CD4-positive, alpha-beta T cell treated with Interferon alpha-2 for 1 hour (primary cell): ENCODE results near the gene C14orf132.

Experiments used
- DNase-seq, 2 donors: peaks; one replicate each; pipeline ENCODE4 v3.0.0-alpha.2; 2020 to 2022

Gene C14orf132

DNA sequence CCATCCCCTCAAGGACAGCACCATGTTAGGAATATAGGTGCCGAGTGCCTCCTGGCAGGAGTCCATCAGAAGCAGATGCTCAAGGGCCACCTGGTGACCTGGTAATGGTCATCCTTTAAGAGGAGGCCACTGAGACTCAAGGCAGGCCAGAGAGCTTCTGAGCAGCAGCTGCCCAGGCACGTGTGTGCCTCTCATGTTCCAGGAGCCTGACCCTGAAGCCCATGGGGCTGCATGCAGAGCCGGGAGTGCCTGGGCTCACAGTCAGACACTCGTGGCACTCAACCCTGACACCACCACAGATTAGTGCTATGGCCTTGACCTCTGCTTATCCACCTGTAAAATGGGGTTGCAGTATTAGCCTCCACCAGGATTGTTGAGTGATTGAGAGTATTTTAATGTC, 45.6 kb downstream of the C14orf132 start:
- DNase-seq: no peak

DNA sequence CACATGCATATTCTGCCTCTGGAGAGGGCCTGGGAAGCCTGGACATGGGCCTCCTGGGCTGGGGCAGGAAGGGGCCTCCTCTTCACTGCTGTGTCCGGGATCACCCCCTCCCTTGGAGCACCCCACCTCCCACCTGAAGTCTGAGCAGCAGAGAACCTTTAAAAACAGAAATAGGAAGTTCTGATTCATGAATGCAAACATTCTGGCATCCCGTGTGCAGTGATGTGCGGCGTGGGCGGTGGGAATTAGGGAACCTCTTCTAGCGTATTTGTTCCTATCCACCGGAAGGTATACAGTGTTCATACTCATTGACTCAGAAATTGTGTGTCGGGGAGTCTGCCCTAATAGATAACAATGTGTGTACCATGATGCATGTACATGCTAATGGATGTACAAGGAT, 46.2 kb downstream of the C14orf132 start:
- DNase-seq: no peak

DNA sequence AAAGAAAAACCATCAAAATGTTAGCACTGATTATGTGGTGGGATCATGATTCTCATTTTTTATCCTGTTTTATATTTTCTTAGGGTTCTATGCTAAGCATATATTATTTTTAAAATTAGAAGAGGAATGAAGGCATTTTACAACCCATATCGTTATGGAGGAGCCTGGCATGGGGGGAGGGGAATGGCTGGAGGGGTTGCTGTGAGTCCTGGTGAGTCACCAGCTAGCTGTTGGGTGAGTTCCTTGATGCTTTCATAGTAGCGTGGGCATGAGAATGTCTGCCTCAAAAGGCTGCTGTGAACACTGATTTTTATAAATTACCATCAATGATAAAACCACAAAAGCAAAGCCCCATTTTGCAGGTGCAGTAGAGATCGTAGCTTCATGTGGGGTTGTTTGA, 46.9 kb downstream of the C14orf132 start:
- DNase-seq: no peak

DNA sequence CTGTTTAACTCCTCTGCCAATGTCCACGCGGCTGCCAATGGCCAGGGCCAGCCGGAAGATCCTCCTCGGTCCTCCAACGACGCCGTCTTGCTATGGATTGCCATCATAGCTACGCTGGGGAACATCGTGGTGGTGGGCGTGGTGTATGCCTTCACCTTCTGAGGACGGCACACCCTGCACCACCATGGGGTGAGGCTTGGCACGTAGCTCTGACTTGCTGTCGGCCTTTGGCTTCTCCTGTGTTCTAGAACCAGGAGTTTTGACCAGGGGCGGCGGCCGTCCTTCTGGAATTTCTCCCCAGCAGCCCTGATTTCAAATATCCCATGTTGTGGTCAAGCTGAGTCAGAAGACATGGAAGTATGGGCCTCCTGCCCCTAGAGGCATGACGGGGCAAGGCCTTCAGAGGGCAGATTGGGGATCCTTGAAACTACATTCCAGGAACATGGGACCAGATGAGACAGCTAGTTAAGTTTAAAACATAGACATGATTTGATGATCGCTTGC, 47.5 kb downstream of the C14orf132 start:
- DNase-seq: no peak

DNA sequence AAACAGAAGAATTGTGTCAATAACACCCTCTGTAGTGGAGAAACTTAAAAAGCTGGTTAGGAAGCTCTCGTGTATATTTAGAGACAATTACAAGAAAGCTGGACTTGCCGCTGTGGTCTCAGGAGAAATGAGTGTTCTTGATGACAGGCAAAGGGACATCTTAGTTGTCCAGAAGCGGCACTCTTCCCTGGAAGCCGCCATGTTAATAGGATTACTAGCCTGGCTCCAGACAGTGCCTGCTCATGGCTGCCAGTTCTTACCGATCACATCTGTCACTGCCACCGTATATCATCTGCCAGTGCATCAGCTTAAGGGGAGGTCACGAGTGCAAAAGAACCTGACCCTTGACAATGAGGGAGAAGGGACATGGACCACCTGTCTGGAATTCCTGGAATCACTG, 48.9 kb downstream of the C14orf132 start:
- no peak for DNase-seq

DNA sequence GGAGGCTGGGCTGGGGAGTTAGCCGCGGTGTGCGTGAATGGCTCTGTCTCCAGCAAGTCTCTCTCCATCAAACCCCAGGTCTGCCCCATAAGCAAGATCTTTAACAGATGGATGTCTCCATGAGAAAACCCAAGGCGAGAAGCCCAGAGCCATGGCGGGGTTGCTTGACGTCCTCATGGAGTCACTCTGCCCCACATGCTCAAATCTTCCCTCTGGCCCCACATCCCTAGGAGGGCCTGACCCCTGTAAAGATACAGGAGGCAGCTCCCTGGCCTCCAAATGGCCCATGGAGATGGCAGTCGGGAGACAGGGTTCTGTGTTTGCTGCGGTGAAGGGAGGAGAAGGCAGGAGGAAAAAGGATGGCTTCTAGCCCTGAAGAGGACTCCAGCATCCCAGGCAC, 49.3 kb downstream of the C14orf132 start:
- no peak for DNase-seq

DNA sequence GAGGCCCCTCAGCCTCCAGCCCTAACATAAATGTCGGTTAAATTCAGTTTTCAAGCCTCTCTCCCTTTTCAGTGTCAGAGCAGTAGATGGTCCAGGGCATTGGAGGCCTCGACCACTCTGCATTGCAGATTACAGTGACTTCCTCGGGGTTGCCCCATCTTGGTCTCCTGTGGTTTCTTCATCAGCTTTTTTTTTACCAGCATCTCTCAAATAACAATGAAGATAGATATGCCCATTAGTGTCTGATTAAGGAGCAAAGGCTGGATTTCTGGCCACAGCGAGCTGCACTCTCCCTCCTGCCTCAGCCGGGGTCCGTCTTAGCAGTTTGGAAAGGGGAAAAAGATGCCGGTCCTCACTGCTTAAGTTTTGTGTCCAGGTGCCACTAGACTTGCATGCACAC, 49.7 kb downstream of the C14orf132 start:
- no peak for DNase-seq

DNA sequence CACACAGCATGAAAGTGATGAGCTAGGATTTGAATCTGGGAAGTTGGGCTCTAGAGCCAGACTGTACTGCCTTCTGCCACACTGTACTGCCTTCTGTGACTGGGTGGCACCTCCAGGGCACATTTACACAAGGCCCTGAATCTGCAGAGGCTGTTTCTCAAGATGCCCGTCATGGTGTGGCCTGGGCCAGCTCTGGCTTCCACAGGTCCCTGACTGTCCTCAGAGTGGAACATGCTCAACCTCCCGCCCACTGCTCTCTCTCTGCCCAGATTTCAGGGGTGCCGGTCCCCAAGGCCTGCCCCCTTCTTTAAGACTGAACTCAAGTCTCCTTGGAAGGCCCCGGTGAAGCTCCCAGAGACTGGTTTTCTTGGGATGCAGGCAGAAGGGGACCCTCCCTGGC, 50.2 kb downstream of the C14orf132 start:
- no peak for DNase-seq

DNA sequence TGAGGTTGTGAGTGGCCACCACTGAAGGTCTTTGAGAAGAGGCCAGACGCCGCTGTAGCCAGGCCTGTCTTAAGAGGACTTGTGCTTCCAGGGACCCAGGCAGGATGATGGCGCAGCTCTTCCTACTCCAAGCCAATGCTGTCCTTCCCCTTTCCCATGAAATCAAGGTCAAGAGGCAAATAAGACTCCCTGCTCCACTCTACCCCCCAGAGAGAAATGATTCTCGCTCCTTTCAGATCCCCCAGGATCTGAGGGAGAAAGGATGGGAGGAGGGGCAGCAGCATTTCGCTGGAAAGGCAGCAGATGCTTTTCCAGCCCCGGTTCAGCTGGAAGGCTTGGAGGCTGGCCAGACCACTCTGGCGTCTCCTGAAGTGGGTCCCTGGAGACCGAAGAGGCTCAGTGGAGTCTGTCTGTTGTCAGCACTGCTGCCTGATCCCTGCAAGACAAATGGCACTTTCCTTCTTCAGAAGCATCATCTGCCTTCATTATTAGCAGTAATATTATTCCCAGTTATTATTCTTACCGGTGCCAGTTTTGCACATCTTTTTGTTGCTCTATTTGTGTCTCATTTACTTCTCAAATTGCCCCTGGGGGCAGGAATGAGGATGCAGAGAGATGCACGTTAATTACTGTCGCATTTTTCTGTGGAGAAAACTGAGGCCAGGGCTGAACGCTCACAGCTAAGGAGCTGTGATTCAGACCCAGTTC, 51.4 kb downstream of the C14orf132 start:
- DNase-seq: no peak

DNA sequence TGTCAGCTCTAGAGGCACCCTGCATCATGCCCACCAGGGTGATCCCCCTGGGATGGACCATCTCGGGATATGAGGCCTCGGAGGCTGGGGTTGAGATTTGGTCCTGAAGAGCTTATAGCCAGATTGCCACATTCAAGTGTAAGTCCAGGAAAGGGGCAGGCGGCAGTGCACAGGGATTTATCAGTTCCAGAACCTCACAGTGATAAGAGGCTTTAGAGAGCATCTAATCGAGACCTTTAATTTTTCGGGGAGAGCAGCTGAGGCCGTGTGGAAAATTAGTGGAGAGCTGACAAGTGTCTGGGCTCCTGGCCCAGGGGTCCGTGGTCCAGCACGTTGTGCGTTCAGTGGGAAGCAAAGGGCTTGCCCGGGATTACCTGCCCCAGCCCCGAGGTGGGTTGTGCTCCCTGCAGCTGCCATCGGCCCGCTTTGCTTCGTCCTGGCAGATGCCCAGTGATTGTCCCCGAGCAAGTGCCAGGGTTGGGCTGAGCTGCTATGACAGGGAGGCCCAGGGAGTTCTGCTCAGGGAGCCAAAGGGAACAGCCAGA, 52.1 kb downstream of the C14orf132 start:
- DNase-seq: no peak

DNA sequence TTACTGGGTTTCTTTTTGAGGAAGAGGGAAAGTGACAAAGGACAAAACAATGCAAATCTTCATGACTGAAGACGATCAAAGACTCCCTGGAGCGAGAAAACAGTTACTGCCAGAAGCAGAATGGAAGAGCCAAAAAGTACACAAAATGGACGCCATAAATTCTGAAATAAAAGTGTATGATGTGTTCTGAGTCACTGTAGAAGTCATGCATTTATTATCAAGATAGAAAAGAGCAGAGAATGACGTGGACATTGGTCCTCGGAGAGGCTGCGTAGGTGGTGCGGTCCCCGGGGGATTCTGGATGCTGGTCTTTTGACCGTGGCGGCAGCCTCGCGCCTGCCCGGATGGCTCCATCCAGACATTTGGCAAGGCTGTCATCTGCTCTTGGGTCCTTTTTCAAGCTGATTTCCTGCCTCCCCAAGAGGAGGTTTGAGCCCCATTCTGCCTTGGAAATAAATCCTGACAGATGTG, 52.8 kb downstream of the C14orf132 start:
- no peak for DNase-seq

DNA sequence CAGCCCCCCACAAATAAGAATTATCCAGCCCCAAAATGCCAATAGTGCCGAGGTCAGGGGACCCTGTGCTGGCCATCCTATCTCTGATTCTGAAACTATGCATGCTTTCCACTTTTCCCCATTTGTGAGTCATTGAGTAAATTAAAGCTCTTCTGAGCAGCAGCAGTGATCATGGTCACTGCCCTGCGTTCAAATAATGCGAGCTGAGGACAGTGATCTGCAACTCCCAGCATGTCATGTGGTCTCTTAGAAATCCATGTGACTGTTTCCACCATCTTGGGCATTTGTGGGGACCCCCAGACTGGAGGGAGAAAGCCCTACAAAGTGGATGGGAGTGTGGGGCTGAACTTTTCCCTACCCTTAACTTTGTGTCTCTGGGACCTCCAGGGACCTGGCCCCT, 53.8 kb downstream of the C14orf132 start:
- no peak for DNase-seq

DNA sequence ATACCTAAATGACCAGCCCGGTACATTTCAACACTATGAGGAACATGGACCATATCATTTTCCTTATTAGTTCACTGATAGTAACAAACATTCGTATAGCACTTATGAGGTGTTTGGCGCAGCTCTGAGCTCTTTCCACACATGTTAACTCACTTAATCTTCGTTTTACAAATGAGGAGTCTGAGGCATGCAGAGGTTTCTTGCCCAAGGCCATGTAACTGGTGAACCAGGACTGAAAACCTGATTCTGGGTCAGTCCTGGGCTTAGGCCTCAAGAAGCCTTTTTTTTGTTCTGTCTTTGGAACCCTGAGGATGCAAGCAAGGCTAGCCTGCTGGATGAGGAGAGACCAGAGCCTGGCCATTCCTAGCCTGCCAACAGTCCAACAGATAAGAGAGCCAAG, 55.0 kb downstream of the C14orf132 start:
- no peak for DNase-seq

DNA sequence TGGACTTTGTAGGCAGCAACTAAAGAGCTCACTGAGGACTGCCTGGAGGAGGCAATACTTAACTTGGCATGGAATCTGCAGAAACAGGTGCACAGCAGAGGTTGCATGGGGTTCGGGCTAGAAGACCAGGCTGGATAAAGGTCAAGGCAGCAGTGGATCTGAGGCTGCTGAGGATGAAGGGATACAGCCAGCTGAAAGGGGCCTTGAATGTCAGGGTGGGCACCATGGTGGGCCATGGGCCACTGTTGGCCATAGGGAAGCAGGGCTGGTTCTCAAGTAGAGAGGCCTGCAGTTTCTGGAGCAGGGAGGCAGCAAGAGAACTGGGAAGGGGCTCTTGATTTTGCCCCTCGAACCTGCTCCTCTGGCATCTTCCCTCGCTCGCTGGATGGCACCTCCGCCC, 55.5 kb downstream of the C14orf132 start:
- DNase-seq: no peak

DNA sequence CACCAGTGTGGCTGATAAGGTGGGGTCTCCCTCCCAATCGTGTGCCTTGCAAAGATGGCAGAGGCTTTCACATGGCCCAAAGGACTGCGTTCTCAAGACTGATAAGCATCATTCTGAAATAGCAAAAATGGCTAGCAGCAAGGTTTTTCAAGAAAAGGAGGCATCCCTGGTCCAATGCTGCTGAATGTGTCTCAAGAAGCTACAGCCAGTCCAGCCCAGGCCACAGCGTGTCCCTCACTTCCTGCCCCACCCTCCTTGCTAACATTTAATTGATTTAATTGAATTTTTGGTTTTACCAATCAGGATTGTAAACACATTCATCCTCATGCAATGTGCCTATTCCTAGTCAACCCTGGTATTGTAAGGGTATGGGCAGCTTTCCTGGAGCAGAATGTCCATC, 55.9 kb downstream of the C14orf132 start:
- no peak for DNase-seq

DNA sequence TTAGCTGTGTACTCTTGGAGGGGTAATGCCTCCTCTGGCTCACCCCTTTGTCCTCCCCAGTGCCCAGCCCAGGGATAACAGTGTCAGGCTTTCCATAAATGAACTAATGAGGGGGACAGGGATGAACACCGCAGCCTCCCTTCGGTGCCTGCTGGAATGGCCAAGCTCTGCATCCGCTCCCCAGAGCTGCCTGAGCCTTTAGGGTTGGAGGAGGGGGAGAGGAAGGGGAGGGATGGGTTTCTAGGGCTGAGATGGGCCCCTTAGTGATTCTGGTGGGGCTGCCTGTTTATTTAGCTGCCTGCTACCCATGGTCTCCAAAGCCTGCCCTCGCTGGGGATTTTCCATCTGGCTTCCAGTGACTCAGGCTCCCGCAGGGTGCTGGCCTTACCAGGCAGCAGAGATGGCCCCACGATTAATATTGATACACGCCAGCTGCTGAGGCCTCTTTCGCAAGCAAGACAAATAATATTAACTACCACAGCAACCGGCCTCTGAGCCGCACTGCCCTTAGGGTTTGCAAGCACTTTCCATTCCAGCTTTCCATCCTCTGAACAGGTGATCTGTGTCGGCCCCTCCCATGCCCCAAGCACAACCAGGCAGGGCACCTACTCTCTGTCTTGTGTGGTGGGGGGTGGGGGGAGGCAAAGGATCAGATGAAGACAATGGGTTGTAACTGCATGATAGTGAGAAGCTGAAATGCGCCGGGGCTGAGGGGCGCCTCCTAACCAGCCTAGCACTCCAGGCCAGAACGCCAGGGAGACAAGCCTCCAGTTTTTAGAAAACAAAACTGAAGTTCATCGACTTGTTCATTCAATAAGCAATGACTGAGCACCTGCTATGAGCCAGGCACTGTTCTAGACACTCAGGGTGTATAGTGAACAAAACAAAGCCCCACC, 56.7 kb downstream of the C14orf132 start:
- DNase-seq: no peak

DNA sequence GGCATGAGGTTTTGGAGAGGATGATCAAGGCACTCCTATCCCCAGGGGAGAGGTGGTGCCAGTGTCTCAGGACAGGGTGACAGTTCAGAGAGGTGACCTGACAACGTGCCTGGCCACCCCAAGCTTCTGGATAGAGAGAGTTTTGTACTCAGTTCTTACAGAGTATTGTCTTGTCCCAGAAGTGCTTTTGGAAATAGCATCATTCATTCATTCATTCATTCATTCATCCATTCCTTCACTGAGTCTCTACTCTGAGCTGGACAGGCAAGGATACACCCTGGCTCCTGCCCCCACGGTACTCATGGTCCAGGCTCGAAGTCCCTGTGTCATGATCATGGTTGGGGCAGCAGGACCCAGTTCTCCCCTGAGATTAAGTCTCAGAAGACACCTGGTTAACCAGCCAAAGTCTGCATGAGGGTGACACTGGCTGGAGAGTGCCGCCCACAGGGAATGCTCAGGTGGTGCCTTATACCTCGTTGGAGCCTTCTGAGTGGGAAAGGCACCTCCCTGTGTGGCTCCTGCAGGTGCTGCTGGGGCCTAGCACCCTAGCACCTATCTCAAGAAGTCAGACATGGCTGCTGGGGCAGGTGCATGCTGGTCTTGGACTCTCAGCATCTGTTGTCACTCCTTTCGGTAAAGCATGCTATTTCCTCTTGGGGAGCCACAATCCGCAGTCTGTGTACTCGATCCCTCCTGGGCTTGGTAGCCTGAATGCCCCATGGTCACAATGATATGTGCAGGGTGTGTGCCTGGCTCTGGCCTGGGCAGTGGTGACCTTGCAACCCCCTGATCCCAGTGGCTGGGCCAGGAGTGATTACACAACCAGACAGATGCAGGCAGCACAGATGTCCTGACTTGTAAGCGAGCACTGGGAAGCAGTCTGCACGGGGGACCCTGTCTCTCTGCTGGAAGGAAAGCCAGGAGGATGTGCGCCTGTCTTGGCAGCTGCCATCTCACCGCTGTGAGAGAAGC, 57.8 kb downstream of the C14orf132 start:
- no peak for DNase-seq

DNA sequence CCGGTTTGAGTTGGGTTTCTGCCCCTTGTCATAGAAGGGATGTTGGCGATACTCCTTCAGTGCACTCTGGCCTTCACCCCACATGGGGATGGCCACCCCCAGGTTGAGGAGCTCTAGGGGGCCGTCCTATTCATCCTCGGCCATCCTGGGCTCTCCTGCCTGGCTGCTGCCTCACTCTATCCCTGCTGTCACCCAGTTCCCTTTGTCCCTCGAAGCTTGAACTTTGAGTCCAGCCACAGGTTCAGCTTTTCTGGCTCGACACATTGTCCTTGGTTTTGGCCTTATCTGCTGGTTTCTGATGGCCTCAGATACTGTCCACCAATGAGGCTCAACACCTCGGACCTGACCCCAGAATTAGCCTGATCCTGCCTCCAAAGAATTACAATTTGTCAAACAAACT, 58.6 kb downstream of the C14orf132 start:
- DNase-seq: no peak

DNA sequence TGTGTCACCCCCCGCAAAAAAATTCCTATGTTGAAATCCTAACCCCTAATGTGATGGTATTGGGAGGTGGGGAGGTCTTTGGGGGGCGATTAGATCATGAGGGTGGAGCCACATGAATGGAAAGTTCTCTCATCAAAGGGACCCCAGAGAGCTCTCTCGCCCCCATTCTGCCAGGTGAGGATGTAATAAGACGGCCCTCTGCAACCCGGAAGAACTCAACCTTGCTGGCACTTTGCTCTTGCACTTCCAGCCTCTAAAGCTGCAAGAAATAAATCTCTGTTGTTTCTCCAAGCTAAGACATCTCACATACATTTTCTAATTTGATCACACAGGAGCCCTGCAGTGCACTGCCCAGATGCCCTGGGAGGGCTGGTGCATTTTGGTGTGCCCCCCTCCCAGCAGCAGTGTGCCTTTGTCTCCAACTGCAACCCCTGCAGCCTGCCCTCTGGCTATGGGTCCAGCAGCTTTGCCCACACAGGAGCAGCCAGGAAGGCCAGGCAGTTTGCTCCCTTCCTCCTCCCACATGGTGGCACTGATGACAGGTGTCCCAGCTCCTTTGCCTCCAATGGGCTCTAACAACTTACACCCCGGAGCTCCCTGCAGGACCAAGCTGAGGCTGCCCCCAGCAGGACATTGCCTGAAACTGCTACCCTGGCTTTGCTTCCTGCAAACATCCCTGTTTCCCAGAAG, 59.3 kb downstream of the C14orf132 start:
- DNase-seq: no peak

DNA sequence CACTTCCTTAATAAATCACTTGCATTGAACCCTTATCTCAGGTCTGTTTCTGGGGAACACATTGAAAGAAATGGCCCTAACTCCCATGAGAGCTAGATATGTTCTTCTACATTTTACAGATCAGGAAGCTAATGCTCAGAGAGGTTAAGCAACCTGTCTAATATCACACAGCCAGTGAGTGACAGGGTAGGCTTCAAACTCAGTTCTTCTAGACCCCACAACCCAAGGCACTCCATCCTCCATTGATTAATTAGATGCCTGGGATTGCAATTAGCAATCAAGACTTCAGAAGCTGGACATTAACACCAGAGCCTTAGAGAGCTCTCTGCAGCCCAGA, 59.8 kb downstream of the C14orf132 start:
- DNase-seq: no peak

DNA sequence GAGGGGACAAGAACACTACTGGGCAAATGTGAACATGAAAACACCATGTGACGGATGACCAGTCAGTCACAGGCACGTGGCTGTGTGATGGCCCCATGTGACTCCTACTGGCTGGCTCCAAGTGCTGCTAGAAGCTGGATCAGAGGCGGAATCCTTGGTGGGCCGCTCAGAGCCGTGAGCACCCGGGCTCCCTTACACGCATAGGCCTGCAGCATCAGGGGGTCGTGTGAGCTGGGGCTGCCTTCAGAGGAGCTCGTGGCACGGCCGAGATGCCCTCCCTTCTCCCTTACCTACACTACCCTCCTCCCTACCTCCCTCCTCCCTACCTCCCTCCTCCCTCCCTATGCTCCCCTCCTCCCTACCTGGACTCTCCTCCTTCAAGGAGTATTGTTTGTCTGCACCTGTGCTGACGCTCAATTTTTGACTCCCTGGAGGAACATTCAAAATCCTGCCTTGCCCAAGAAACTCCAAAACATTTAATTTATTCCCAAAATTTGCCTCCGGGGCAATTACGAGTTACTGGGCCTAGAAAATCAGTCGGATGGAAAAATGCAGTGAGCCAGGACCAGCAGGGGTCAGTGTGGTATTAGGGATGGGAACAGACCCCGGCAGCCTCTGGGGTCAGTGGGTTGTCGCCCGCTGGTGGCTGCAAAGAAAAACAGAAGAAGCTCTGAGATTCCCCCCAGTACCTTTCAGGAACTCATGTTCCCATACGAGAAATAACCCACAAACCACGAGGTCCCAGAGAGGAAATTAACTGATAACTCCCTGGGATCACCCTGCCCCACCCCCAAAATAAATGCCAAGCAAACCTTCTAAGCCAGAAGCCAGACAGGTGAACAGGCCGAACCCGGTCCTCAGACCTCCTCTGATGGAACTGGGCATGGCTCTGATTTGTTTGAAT, 61.3 kb downstream of the C14orf132 start:
- DNase-seq: peak; percentile 59 to 66
